Gastroesophageal sphincter (tissue), 4 donors: Measurements from ENCODE around the gene COLEC12. TPM values are rescaled to one million over a fixed set of nuclear protein-coding genes. Genes with fewer than 3 reads are reported as not detected.

Experiments
- ATAC-seq: fragments of 150-250 bp; one replicate; pipeline ENCODE4 v1.9.1; 2016; ENCODE audit warnings: mild to moderate bottlenecking, moderate library complexity
- H3K27ac ChIP-seq, 4 donors: fragments of 200-600 bp; sonication (generic) in 3 of 4; 1 replicate in 3 of 4; 2 replicates in 1 of 4; pipeline ENCODE4 v1.5.1; 2016 to 2019
- H3K27me3 ChIP-seq: fragments of 200-600 bp; sonication (generic); one replicate; pipeline ENCODE4 v1.5.1; 2019
- H3K36me3 ChIP-seq, 2 donors: fragments of 200-600 bp; sonication (generic); one replicate each; pipeline ENCODE4 v1.5.1; 2019; ENCODE audit warnings: control low read depth in 1 of 2
- H3K4me1 ChIP-seq, 3 donors: fragments of 200-600 bp; sonication (generic); 1 replicate in 2 of 3; 2 replicates in 1 of 3; pipeline ENCODE4 v1.5.1; 2016 to 2019; ENCODE audit warnings: control low read depth in 2 of 3
- H3K4me3 ChIP-seq, 2 donors: fragments of 200-600 bp; sonication (generic); one replicate each; pipeline ENCODE4 v1.5.1; 2019; ENCODE audit warnings: mild to moderate bottlenecking in 1 of 2, moderate library complexity in 1 of 2
- H3K9me3 ChIP-seq, 3 donors: fragments of 200-600 bp; sonication (generic); one replicate each; pipeline ENCODE4 v1.5.1; 2017 to 2019; ENCODE audit warnings: control low read depth in 2 of 3
- EP300 ChIP-seq: sonication (generic); formaldehyde crosslinking; IDR thresholded peaks from one replicate; pipeline ENCODE4 v1.6.1; 2017; ENCODE audit warnings: antibody characterized with exemption, mild to moderate bottlenecking
- POLR2A ChIP-seq, 2 donors: fragments of 450-650 bp; IDR thresholded peaks; one replicate each; pipeline ENCODE4 v1.6.1; 2017; ENCODE audit warnings: antibody characterized with exemption in 2 of 2, mild to moderate bottlenecking in 2 of 2, moderate library complexity in 1 of 2
- POLR2AphosphoS5 ChIP-seq: sonication (generic); formaldehyde crosslinking; IDR thresholded peaks from one replicate; pipeline ENCODE4 v1.6.1; 2017; ENCODE audit warnings: antibody characterized with exemption
- WGBS, 2 donors: methylation state at CpG; one replicate each; pipeline ENCODE4 v1.1.5; 2018; ENCODE audit warnings: low coverage in 1 of 2; 5-methylcytosine and 5-hydroxymethylcytosine counted together
- total RNA-seq, 4 donors: library from RNA; depleted of rRNA; stranded (reverse); fragments of >200 nt; gene quantifications; one replicate each; pipeline ENCODE4 v1.1.0, GENCODE V29; 2016
- TF ChIP-seq, protein P1 (sequence below), 4 experiments: fragments of 200-600 bp in 2 of 4; fragments of 450-650 bp in 2 of 4; sonication (generic) in 1 of 4; IDR thresholded peaks; one replicate each; pipeline ENCODE4 v1.5.1; 2017 to 2019; ENCODE audit warnings: antibody characterized with exemption in 4 of 4, mild to moderate bottlenecking in 2 of 4, moderate library complexity in 2 of 4

Gene COLEC12
- total RNA-seq, 4 donors from 2014 or later = 21.2 to 40.1 (median 37.1) TPM

GRCh38 chr18:476251-476664 lies 24.2 kb downstream of the COLEC12 start:
- 33 to 40% methylated on average over 6 of the region's 6 CpGs for WGBS, 2 donors
- ATAC-seq = no peak
- H3K4me1 ChIP-seq = peaks cover 0 to 78% (median 7%) of the 10 kb centered on the region in 3 donors

DNA sequence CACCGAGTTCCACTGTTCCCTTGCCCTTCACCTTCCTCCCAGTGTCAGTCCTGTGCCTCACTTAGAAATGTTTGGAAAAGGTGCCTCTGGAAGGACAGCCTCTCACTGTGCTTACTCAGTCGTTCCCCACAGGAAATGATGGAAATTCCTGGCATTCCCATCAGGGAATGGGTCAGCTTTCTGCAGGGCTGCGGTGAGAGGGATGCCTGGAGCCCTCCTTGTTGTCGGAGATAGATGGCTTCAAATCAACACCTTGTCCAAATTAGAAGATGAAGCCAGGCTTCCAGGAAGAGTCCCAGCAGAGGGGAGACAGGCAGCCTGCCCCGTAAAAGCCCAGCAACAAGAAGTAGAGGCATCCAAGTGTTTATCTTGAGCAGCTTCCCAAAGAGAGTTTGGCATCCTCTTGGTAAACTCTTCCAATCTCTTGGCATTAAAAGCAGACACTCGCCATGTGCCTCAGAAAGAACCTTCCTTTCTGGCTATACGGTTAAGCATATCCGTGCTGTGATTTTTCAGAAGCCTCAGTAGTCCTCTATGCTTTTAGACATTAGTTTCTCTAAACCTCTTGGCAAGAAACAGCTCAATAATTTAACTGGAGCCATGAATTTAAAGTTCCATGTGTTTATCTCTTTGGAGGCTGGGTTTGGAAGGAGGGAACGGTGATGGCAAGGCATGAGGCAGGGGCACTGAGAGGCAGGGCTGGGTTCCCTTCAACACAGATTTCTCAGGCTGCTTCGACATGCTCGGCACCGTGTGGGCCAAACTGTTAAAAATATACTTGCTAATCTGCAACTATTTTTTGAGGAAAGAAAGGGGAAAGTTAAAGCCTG lies 25.1 kb downstream of the COLEC12 start:
- WGBS, 2 donors = 8 to 12% methylated on average over 7 to 12 of the region's 12 CpGs
- ATAC-seq = peak; percentile 31
- Histone ChIP-seq H3K4me1 (peaks cover 0 to 86% (median 7%) of the 10 kb centered on the region in 3 donors), H3K9me3 (no peaks in the 10 kb centered on the region), H3K36me3 (no peaks in the 10 kb centered on the region), H3K4me3 (no peak overlapping the region), H3K27me3 (no peaks in the 10 kb centered on the region), H3K27ac (peak overlapping the region; percentile 30 to 79 (median 70))
- TF ChIP-seq, protein P1, sequence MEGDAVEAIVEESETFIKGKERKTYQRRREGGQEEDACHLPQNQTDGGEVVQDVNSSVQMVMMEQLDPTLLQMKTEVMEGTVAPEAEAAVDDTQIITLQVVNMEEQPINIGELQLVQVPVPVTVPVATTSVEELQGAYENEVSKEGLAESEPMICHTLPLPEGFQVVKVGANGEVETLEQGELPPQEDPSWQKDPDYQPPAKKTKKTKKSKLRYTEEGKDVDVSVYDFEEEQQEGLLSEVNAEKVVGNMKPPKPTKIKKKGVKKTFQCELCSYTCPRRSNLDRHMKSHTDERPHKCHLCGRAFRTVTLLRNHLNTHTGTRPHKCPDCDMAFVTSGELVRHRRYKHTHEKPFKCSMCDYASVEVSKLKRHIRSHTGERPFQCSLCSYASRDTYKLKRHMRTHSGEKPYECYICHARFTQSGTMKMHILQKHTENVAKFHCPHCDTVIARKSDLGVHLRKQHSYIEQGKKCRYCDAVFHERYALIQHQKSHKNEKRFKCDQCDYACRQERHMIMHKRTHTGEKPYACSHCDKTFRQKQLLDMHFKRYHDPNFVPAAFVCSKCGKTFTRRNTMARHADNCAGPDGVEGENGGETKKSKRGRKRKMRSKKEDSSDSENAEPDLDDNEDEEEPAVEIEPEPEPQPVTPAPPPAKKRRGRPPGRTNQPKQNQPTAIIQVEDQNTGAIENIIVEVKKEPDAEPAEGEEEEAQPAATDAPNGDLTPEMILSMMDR (IDR thresholded peaks at IDR 0.05) = no peak
- TF ChIP-seq POLR2AphosphoS5 (peak; percentile 74), EP300 (no peak)

More at GRCh38 chr18:476251-476664, 24.2 kb downstream of the COLEC12 start:
- no peaks in the 10 kb centered on the region for H3K9me3 ChIP-seq
- TF ChIP-seq POLR2A (IDR thresholded peaks at IDR 0.05) (no peak), POLR2AphosphoS5 (no peak), EP300 (no peak)
- TF ChIP-seq, protein P1 (IDR thresholded peaks at IDR 0.05) = no peak
- H3K27ac ChIP-seq = peak overlapping the region; percentile 30 to 79 (median 70)
- no peak overlapping the region for H3K4me3 ChIP-seq
- H3K27me3 ChIP-seq = no peaks in the 10 kb centered on the region
- H3K36me3 ChIP-seq = no peaks in the 10 kb centered on the region

DNA sequence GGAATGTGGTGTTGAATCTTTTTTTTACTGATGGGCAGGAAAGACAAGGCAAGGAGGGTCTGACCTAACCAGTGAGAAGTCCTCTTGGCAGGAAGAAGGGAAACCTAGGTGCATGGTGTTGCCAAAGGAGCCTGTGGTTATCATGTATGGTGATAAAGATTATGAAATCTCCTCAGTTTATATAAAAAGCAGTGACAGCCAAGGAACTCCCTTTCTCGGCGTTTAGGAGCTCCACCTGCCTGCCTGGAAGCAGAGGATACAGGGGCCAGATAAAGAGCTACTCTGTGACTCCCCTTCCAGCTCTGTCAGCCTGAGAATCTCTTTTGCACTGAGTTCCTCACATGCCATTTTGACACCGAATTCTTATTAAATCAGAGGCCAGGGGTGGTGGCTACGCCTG lies 26.1 kb downstream of the COLEC12 start:
- TF ChIP-seq EP300 (no peak), POLR2AphosphoS5 (no peak), POLR2A (IDR thresholded peaks at IDR 0.05) (no peak)
- TF ChIP-seq, protein P1 (IDR thresholded peaks at IDR 0.05) = no peak
- no peaks in the 10 kb centered on the region for H3K27me3 ChIP-seq
- peaks cover 0 to 83% (median 7%) of the 10 kb centered on the region in 3 donors for H3K4me1 ChIP-seq
- peak overlapping the region in 3 of 4 donors; percentile 69 to 79 (median 70) for H3K27ac ChIP-seq
- no peaks in the 10 kb centered on the region for H3K9me3 ChIP-seq
- 21 to 32% methylated on average over 3 of the region's 4 CpGs for WGBS, 2 donors
- peak; percentile 30 for ATAC-seq
- H3K4me3 ChIP-seq = no peak overlapping the region
- no peaks in the 10 kb centered on the region for H3K36me3 ChIP-seq

DNA sequence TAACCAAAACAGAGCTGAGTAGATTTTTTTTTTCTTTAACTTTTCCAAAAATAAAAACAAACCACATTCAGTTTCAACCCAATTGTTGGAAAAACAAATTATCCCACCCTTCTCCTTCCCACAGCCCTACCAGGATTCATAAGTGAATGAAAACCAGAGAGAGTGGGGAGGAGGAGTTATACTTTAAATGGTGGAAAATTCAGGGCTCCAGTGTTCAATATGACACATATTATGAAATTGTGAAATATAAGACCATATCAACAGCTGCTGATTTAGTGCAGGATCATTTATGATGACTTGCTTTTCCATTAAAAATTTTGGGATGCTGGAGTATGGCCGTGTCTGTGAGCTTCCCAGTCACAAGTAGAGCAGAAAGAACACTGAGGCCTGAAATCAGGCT lies 26.7 kb downstream of the COLEC12 start:
- Histone ChIP-seq H3K4me1 (peaks cover 0 to 83% (median 7%) of the 10 kb centered on the region in 3 donors), H3K27me3 (no peaks in the 10 kb centered on the region), H3K36me3 (no peaks in the 10 kb centered on the region), H3K9me3 (no peaks in the 10 kb centered on the region), H3K27ac (peak overlapping the region in 2 of 4 donors; percentile 70 to 79), H3K4me3 (no peak overlapping the region)
- 70% methylated on average over 1 of the region's 1 CpG; no CpG with 5 or more reads in 1 of the 2 donors for WGBS, 2 donors
- ATAC-seq = no peak
- TF ChIP-seq EP300 = no peak
- TF ChIP-seq, protein P1 (IDR thresholded peaks at IDR 0.05) = no peak
- no peak for TF ChIP-seq POLR2AphosphoS5
- no peak for TF ChIP-seq POLR2A (IDR thresholded peaks at IDR 0.05)

DNA sequence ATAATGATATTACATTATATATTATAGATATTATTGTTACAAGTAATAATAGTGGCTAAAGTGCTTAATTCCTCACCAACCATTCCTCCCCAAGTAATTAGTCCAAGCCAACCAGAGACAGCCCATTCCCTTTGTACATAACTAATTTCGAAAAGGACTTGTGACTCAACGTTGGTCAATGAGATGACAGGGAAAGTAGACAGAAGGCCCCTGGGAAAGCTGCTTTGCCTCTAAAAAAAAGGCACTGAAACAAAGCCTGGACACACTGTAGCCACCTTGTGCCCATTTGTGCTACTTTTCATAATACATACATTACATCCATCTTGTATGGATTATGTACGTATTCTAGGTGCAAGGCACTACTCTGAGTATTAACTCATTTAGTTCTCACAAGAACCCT lies 28.8 kb downstream of the COLEC12 start:
- Histone ChIP-seq H3K4me3 (no peak overlapping the region), H3K36me3 (no peaks in the 10 kb centered on the region), H3K27ac (peak overlapping the region in 2 of 4 donors; percentile 28 to 39), H3K9me3 (no peaks in the 10 kb centered on the region), H3K4me1 (peaks cover 0 to 74% (median 6%) of the 10 kb centered on the region in 3 donors), H3K27me3 (no peaks in the 10 kb centered on the region)
- ATAC-seq = no peak
- TF ChIP-seq POLR2AphosphoS5 (no peak), EP300 (no peak), POLR2A (IDR thresholded peaks at IDR 0.05) (no peak)
- TF ChIP-seq, protein P1 (IDR thresholded peaks at IDR 0.05) = no peak
- 79 to 95% methylated on average over 3 of the region's 3 CpGs for WGBS, 2 donors
